Liver (tissue), 9 donors: Measurements from ENCODE around the gene RAB37. TPM values are rescaled to one million over a fixed set of nuclear protein-coding genes. Genes with fewer than 3 reads are reported as not detected.

Experiments used
- DNase-seq: peaks from one replicate; pipeline ENCODE4 v3.0.0-alpha.2; 2017; ENCODE audit warnings: low spot score
- H3K27ac ChIP-seq, 2 donors: one replicate each; pipeline ENCODE4 v1.7.0; 2013; ENCODE audit warnings: inconsistent platforms in 2 of 2, low read length in 2 of 2, control low read depth in 1 of 2, low read depth in 1 of 2, mild to moderate bottlenecking in 1 of 2
- H3K27me3 ChIP-seq, 4 donors: one replicate each; pipeline versions ENCODE4 v1.6.1 to v1.7.0; 2013; ENCODE audit warnings: low read length in 3 of 4, inconsistent platforms in 1 of 4, mild to moderate bottlenecking in 1 of 4, moderate library complexity in 1 of 4; ENCODE audit not compliant: control insufficient read depth in 4 of 4, insufficient read depth in 4 of 4
- H3K36me3 ChIP-seq, 4 donors: one replicate each; pipeline versions ENCODE4 v1.6.1 to v1.7.0; 2013; ENCODE audit warnings: low read length in 3 of 4, mild to moderate bottlenecking in 3 of 4, low read depth in 1 of 4, moderate library complexity in 1 of 4; ENCODE audit not compliant: control insufficient read depth in 4 of 4, insufficient read depth in 3 of 4
- H3K4me1 ChIP-seq, 4 donors: one replicate each; pipeline versions ENCODE4 v1.6.1 to v1.7.0; 2013; ENCODE audit warnings: low read length in 3 of 4, mild to moderate bottlenecking in 3 of 4, moderate library complexity in 1 of 4; ENCODE audit not compliant: control insufficient read depth in 4 of 4, insufficient read depth in 4 of 4
- H3K4me3 ChIP-seq, 3 donors: one replicate each; pipeline versions ENCODE4 v1.6.1 to v1.7.0; 2013; ENCODE audit warnings: low read length in 3 of 3, control low read depth in 1 of 3, low read depth in 1 of 3, mild to moderate bottlenecking in 1 of 3
- H3K9ac ChIP-seq, 2 donors: one replicate each; pipeline ENCODE4 v1.7.0; 2013; ENCODE audit warnings: low read length in 2 of 2, mild to moderate bottlenecking in 2 of 2, moderate library complexity in 2 of 2, control low read depth in 1 of 2, low read depth in 1 of 2
- H3K9me3 ChIP-seq, 4 donors: one replicate each; pipeline versions ENCODE4 v1.6.1 to v1.7.0; 2013; ENCODE audit warnings: low read length in 3 of 4; ENCODE audit not compliant: control insufficient read depth in 4 of 4
- FOXA1 ChIP-seq: IDR thresholded peaks from 2 replicates; pipeline ENCODE4 v1.6.1; 2016; ENCODE audit warnings: antibody characterized with exemption
- GABPA ChIP-seq, 2 donors: IDR thresholded peaks in 1 of 2; conservative IDR thresholded peaks in 1 of 2; 2 replicates each; pipeline ENCODE4 v1.6.1; 2016; ENCODE audit warnings: antibody characterized with exemption in 2 of 2, mild to moderate bottlenecking in 1 of 2, moderate library complexity in 1 of 2
- HNF4A ChIP-seq, 2 donors: conservative IDR thresholded peaks; 2 replicates each; pipeline ENCODE4 v1.6.1; 2016; ENCODE audit warnings: antibody characterized with exemption in 2 of 2, mild to moderate bottlenecking in 2 of 2
- HNF4G ChIP-seq: IDR thresholded peaks from 2 replicates; pipeline ENCODE4 v1.6.1; 2016; ENCODE audit warnings: antibody characterized with exemption
- JUND ChIP-seq, 2 donors: IDR thresholded peaks; 2 replicates each; pipeline ENCODE4 v1.6.1; 2016; ENCODE audit warnings: antibody characterized with exemption in 2 of 2
- RAD21 ChIP-seq, 2 donors: IDR thresholded peaks; 2 replicates each; pipeline ENCODE4 v1.6.1; 2016; ENCODE audit warnings: antibody characterized with exemption in 2 of 2, mild to moderate bottlenecking in 2 of 2
- RXRA ChIP-seq, 2 donors: IDR thresholded peaks; 2 replicates each; pipeline ENCODE4 v1.6.1; 2017 to 2018; ENCODE audit warnings: antibody characterized with exemption in 2 of 2, mild to moderate bottlenecking in 1 of 2
- SP1 ChIP-seq: IDR thresholded peaks from 2 replicates; pipeline ENCODE4 v1.6.1; 2018; ENCODE audit warnings: antibody characterized with exemption, mild to moderate bottlenecking
- YY1 ChIP-seq: IDR thresholded peaks from 2 replicates; pipeline ENCODE4 v1.6.1; 2016; ENCODE audit warnings: antibody characterized with exemption, mild to moderate bottlenecking
- WGBS: extraction: QIAGEN DNeasy Blood & Tissue Kit; methylation state at CpG from one replicate; pipeline ENCODE4 v1.1.7; 2013; 5-methylcytosine and 5-hydroxymethylcytosine counted together
- polyA plus RNA-seq, 2 donors: library from polyadenylated mRNA; stranded (reverse) in 1 of 2; unstranded in 1 of 2; fragments of 200-250 nt in 1 of 2; fragments of >200 nt in 1 of 2; fragmentation: Nextera tagmentation in 1 of 2; extraction: Ambion mirVana in 1 of 2; gene quantifications; one replicate each; pipeline versions ENCODE4 v1.2.1 to v1.2.3, GENCODE V29; 2013 to 2015
- total RNA-seq, 2 donors: library from RNA; depleted of rRNA; stranded (reverse); fragments of >200 nt; gene quantifications; one replicate each; pipeline ENCODE4 v1.2.3, GENCODE V29; 2014
- TF ChIP-seq, protein P1 (sequence below): IDR thresholded peaks from 2 replicates; pipeline ENCODE4 v1.6.1; 2016; ENCODE audit warnings: antibody characterized with exemption
- TF ChIP-seq, protein P2 (sequence below): IDR thresholded peaks from 2 replicates; pipeline ENCODE4 v1.6.1; 2016; ENCODE audit warnings: antibody characterized with exemption, mild to moderate bottlenecking
- TF ChIP-seq, protein P3 (sequence below): fragments of 150-350 bp; IDR thresholded peaks from 2 replicates; pipeline ENCODE4 v1.5.1; 2017; ENCODE audit warnings: improper control_type of control experiment, low read depth, low read length; ENCODE audit not compliant: missing input control
- TF ChIP-seq, protein P4 (sequence below): IDR thresholded peaks from 2 replicates; pipeline ENCODE4 v1.6.1; 2016; ENCODE audit warnings: antibody characterized with exemption
- donor health status: healthy.
- donor health status: healthy.
- donor health status: healthy.
- donor health status: healthy.
- donor health status: healthy.

RAB37 gene
- total and polyA plus RNA-seq, 4 donors: 5.1 to 8.8 (median 5.6) TPM

DNA sequence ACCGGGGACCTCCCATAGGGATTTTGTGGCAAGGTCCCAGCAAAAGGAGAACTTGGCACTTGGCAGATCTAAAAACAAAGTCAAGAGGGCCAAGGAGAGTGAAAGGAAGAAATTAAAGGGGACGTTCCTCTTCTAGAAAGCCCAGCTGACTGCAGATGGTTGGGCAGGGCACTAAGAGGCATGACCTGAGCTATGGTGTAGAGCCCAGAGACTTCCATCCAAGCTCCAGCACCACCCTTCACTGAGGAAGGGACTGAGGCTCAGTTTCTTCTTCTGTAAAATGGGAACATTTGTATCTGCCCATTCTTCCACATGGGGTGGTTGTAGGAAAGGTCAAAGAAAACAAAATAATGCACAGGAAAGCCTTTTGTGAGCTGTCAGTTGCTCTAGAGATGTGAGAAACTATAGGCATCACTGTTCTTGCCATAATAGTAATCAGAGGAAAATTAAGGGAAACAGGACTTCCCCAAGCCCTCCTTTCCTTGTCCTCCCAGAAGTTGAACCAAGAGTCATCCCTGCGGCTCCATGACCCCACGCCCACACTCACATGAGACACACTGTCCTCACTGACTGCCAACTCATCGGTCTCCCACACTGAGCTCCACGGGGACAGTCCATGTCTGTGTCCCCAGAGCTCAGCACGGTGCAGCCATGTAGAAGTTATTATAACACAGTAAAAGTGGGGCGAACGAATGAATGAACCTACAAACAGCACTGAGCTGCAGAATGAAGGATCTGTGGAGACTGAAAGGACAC lies 34.8 kb upstream of the RAB37 start:
- TF ChIP-seq GABPA (IDR thresholded peaks at IDR 0.05 in 1 of 2, conservative IDR thresholded peaks at IDR 0.05 in 1 of 2): no peak
- TF ChIP-seq, protein P1, sequence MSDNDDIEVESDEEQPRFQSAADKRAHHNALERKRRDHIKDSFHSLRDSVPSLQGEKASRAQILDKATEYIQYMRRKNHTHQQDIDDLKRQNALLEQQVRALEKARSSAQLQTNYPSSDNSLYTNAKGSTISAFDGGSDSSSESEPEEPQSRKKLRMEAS: no peak
- no peak for TF ChIP-seq YY1
- no peak for TF ChIP-seq RAD21 (IDR thresholded peaks at IDR 0.05)
- TF ChIP-seq, protein P2, sequence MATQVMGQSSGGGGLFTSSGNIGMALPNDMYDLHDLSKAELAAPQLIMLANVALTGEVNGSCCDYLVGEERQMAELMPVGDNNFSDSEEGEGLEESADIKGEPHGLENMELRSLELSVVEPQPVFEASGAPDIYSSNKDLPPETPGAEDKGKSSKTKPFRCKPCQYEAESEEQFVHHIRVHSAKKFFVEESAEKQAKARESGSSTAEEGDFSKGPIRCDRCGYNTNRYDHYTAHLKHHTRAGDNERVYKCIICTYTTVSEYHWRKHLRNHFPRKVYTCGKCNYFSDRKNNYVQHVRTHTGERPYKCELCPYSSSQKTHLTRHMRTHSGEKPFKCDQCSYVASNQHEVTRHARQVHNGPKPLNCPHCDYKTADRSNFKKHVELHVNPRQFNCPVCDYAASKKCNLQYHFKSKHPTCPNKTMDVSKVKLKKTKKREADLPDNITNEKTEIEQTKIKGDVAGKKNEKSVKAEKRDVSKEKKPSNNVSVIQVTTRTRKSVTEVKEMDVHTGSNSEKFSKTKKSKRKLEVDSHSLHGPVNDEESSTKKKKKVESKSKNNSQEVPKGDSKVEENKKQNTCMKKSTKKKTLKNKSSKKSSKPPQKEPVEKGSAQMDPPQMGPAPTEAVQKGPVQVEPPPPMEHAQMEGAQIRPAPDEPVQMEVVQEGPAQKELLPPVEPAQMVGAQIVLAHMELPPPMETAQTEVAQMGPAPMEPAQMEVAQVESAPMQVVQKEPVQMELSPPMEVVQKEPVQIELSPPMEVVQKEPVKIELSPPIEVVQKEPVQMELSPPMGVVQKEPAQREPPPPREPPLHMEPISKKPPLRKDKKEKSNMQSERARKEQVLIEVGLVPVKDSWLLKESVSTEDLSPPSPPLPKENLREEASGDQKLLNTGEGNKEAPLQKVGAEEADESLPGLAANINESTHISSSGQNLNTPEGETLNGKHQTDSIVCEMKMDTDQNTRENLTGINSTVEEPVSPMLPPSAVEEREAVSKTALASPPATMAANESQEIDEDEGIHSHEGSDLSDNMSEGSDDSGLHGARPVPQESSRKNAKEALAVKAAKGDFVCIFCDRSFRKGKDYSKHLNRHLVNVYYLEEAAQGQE: no peak
- no peak for TF ChIP-seq FOXA1
- no peak for TF ChIP-seq HNF4A (conservative IDR thresholded peaks at IDR 0.05)
- TF ChIP-seq, protein P3, sequence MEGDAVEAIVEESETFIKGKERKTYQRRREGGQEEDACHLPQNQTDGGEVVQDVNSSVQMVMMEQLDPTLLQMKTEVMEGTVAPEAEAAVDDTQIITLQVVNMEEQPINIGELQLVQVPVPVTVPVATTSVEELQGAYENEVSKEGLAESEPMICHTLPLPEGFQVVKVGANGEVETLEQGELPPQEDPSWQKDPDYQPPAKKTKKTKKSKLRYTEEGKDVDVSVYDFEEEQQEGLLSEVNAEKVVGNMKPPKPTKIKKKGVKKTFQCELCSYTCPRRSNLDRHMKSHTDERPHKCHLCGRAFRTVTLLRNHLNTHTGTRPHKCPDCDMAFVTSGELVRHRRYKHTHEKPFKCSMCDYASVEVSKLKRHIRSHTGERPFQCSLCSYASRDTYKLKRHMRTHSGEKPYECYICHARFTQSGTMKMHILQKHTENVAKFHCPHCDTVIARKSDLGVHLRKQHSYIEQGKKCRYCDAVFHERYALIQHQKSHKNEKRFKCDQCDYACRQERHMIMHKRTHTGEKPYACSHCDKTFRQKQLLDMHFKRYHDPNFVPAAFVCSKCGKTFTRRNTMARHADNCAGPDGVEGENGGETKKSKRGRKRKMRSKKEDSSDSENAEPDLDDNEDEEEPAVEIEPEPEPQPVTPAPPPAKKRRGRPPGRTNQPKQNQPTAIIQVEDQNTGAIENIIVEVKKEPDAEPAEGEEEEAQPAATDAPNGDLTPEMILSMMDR: no peak
- no peak for TF ChIP-seq JUND (IDR thresholded peaks at IDR 0.05)
- TF ChIP-seq, protein P4, sequence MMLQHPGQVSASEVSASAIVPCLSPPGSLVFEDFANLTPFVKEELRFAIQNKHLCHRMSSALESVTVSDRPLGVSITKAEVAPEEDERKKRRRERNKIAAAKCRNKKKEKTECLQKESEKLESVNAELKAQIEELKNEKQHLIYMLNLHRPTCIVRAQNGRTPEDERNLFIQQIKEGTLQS: no peak
- no peak for TF ChIP-seq SP1
- 83% methylated on average over 9 of the region's 9 CpGs for WGBS
- H3K9ac ChIP-seq: no peak overlapping the region

DNA sequence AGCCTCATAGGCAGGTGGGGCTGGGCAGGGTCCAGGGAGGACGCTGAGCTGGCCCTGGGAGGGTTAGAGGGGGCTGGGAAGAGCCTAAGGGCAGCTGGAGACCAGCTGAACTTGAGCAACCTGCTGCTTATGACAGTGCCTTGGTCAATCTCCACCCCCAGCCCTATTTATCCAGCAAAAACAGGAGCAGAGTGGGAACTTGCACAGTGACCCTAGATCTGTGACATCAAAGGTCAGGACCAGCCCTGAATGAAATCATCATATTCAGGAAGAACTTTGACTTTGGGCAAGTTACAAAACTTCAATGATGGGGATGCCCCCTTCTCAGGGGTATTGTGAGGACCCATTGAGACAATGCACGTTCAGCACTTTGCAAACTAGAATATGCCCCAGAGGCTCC lies 33.7 kb upstream of the RAB37 start:
- no peak for TF ChIP-seq JUND (IDR thresholded peaks at IDR 0.05)
- no peak for TF ChIP-seq HNF4G
- TF ChIP-seq SP1: no peak
- TF ChIP-seq, protein P3: no peak
- TF ChIP-seq RXRA (IDR thresholded peaks at IDR 0.05): no peak
- TF ChIP-seq, protein P1: no peak
- no peak for TF ChIP-seq YY1
- Histone ChIP-seq H3K4me1 (no peaks in the 10 kb centered on the region), H3K9ac (no peak overlapping the region), H3K4me3 (no peak overlapping the region), H3K27ac (no peak overlapping the region), H3K36me3 (no peaks in the 10 kb centered on the region), H3K9me3 (no peaks in the 10 kb centered on the region), H3K27me3 (no peaks in the 10 kb centered on the region)
- no peak for DNase-seq
- WGBS: 60% methylated on average over 2 of the region's 2 CpGs

More for the DNA sequence above, 34.8 kb upstream of the RAB37 start:
- no peaks in the 10 kb centered on the region for H3K36me3 ChIP-seq
- H3K4me1 ChIP-seq: no peaks in the 10 kb centered on the region
- H3K4me3 ChIP-seq: no peak overlapping the region
- no peak for DNase-seq
- no peaks in the 10 kb centered on the region for H3K9me3 ChIP-seq
- no peak overlapping the region for H3K27ac ChIP-seq
- H3K27me3 ChIP-seq: no peaks in the 10 kb centered on the region
